ENCODE data around the gene LAMC2. TPM values are rescaled to one million over a fixed set of nuclear protein-coding genes. Genes with fewer than 3 reads are reported as not detected.

Gene LAMC2
- total and polyA plus RNA-seq, 2 of the 8 experiments (the other 6 are each of a cell fraction or from before 2014, with no cell fraction given) = 4.6 to 12.9 TPM

GRCh38 chr1:183180634-183181056 is 5.4 kb upstream of the LAMC2 start:
- H3K18ac ChIP-seq (ENCODE audit: extremely low read depth, low read length) = no peak overlapping the region
- H3K27me3 ChIP-seq (replicated peaks in 1 of 4; ENCODE audit: control insufficient read depth in 3 of 4, extremely low read depth in 1 of 4, insufficient read depth in 3 of 4, low read length in 3 of 4) = no peaks in the 10 kb centered on the region
- no peak overlapping the region for H3K4me2 ChIP-seq (ENCODE audit: insufficient read depth in 1 of 2, low read depth in 2 of 2, low read length in 2 of 2)
- H4K91ac ChIP-seq (replicated peaks; ENCODE audit: insufficient read length, low read length) = no peak overlapping the region
- FAIRE-seq (no peak), DNase-seq (ENCODE audit: low read depth in 1 of 2, low spot score in 2 of 2) (no peak)
- H4K8ac ChIP-seq (ENCODE audit: extremely low read depth, insufficient read depth, low read length) = no peak overlapping the region
- no peaks in the 10 kb centered on the region for H3K36me3 ChIP-seq (ENCODE audit: control insufficient read depth in 2 of 4, insufficient read depth in 4 of 4, low read length in 3 of 4)
- no peaks in the 10 kb centered on the region for H3K23me2 ChIP-seq (ENCODE audit: low read depth, low read length)
- no peak overlapping the region for H3K23ac ChIP-seq (ENCODE audit: insufficient read length)
- H2BK12ac ChIP-seq (ENCODE audit: low read depth, low read length) = no peak overlapping the region
- no peak overlapping the region for H4K5ac ChIP-seq (ENCODE audit: insufficient read length, low read depth, low read length)
- H3K27ac ChIP-seq (ENCODE audit: low read depth, low read length) = no peak overlapping the region
- no peak overlapping the region for H2BK5ac ChIP-seq (ENCODE audit: low read depth, low read length)
- CTCF ChIA-PET (ENCODE audit: partially characterized antibody) = interaction anchor here (0.6 to 1.2 kb wide), 3 partner anchors 19 to 168 kb away, joined by 3 read pairs; no protein-coding TSS in a partner anchor
- no peaks in the 10 kb centered on the region for H3K79me1 ChIP-seq (ENCODE audit: low read depth, low read length)
- H3K79me2 ChIP-seq (ENCODE audit: control insufficient read depth in 1 of 2, insufficient read depth in 2 of 2, low read length in 2 of 2) = no peaks in the 10 kb centered on the region
- H3K4me1 ChIP-seq (replicated peaks in 1 of 4; ENCODE audit: control insufficient read depth in 3 of 4, insufficient read depth in 4 of 4, low read length in 3 of 4) = peaks cover 0 to 6% (median under 1%) of the 10 kb centered on the region in 4 experiments; a peak in 1 of 7 replicates
- no peak overlapping the region for H2BK20ac ChIP-seq (ENCODE audit: low read length)
- no peak for TF ChIP-seq YY1 (IDR thresholded peaks at IDR 0.05; ENCODE audit: low read depth, low read length)
- TF ChIP-seq HDAC6 (IDR thresholded peaks at IDR 0.05; ENCODE audit: low read depth, low read length) = no peak
- TF ChIP-seq SRF (IDR thresholded peaks at IDR 0.05; ENCODE audit: low read depth, low read length) = no peak
- no peak for TF ChIP-seq EZH2 (IDR thresholded peaks at IDR 0.05; ENCODE audit: low read depth, low read length, severe bottlenecking)
- no peak for TF ChIP-seq RAD21 (IDR thresholded peaks at IDR 0.05 in 1 of 2, conservative IDR thresholded peaks at IDR 0.05 in 1 of 2; ENCODE audit: low read depth in 2 of 2, low read length in 2 of 2)
- TF ChIP-seq SP1 (IDR thresholded peaks at IDR 0.05; ENCODE audit: low read depth, low read length) = no peak
- no peak for TF ChIP-seq EGR1 (IDR thresholded peaks at IDR 0.05; ENCODE audit: borderline replicate concordance, low read depth, low read length)
- no peak for TF ChIP-seq SP2 (IDR thresholded peaks at IDR 0.05; ENCODE audit: low read length)
- no peak for TF ChIP-seq CHD1 (IDR thresholded peaks at IDR 0.05; ENCODE audit: low read depth, low read length)
- no peak for TF ChIP-seq BACH1 (IDR thresholded peaks at IDR 0.05; ENCODE audit: low read length)
- TF ChIP-seq HDAC2 (IDR thresholded peaks at IDR 0.05; ENCODE audit: borderline replicate concordance in 1 of 2, low read depth in 2 of 2, low read length in 2 of 2) = no peak
- no peak for TF ChIP-seq JUND (IDR thresholded peaks at IDR 0.05; ENCODE audit: low read length)
- no peak for TF ChIP-seq KDM5A (IDR thresholded peaks at IDR 0.05; ENCODE audit: low read length)
- no peak overlapping the region for H3K4me3 ChIP-seq (ENCODE audit: extremely low read depth in 1 of 4, insufficient read depth in 2 of 4, low read depth in 3 of 4, low read length in 4 of 4)
- H2AFZ ChIP-seq (ENCODE audit: low read length) = no peak overlapping the region; the same call in 1 of the 2 replicates
- no peak overlapping the region for H3K4ac ChIP-seq (replicated peaks; ENCODE audit: insufficient read length, low read depth, low read length)
- no peaks in the 10 kb centered on the region for H4K20me1 ChIP-seq (replicated peaks in 1 of 2; ENCODE audit: control insufficient read depth in 1 of 2, insufficient read depth in 2 of 2, low read length in 2 of 2)
- WGBS, 2 experiments (ENCODE audit: extremely low coverage in 1 of 2, insufficient coverage in 1 of 2, insufficient read length in 1 of 2, insufficient replicate concordance in 2 of 2, low coverage in 1 of 2, low lambda C conversion rate in 2 of 2, missing lambda C conversion rate in 1 of 2) = 81% methylated on average over 3 of the region's 3 CpGs; no CpG with 5 or more reads in 1 of the 2 experiments
- H3K56ac ChIP-seq (replicated peaks; ENCODE audit: insufficient read length, low read depth, low read length) = no peak overlapping the region
- H3K9ac ChIP-seq (replicated peaks in 1 of 4; ENCODE audit: extremely low read depth in 1 of 4, low read depth in 3 of 4, low read length in 3 of 4) = no peak overlapping the region
- H2AK5ac ChIP-seq (ENCODE audit: low read depth, low read length) = no peak overlapping the region
- H2BK15ac ChIP-seq (ENCODE audit: low read length) = no peak overlapping the region
- H3K9me3 ChIP-seq (ENCODE audit: insufficient read depth in 2 of 2, low read depth in 1 of 2, low read length in 1 of 2) = no peaks in the 10 kb centered on the region
- POLR2A ChIA-PET (ENCODE audit: partially characterized antibody) = interaction anchor here (0.7 kb wide), 1 partner anchor 20 kb away, joined by 3 read pairs; no protein-coding TSS in a partner anchor
- H3K14ac ChIP-seq (ENCODE audit: insufficient read length) = no peak overlapping the region
- no peak overlapping the region for H2BK120ac ChIP-seq (replicated peaks; ENCODE audit: low read depth, low read length)
